Natural killer cell (primary cell): ENCODE measurements around the gene DNAI7. TPM values are rescaled to one million over a fixed set of nuclear protein-coding genes. Genes with fewer than 3 reads are reported as not detected.
A peak's percentile ranks its signal among the peaks of the same experiment; 100 is the strongest.

Source experiments
- ATAC-seq, 3 donors: fragments of 150-1000 bp in 2 of 3; fragments of 200-7000 bp in 1 of 3; cut with Tn5 transposase; 1 replicate in 1 of 3; 2 replicates in 2 of 3; pipeline ENCODE4 v1.10.0; 2021; ENCODE audit warnings: mild to moderate bottlenecking in 2 of 3, moderate library complexity in 2 of 3
- DNase-seq, 2 donors: peaks; one replicate each; pipeline versions ENCODE4 v3.0.0 to v3.0.0-alpha.2; 2013 to 2021; ENCODE audit warnings: mixed read lengths in 1 of 2
- H3K27ac ChIP-seq: one replicate; pipeline ENCODE4 v1.5.1; 2013; ENCODE audit warnings: mild to moderate bottlenecking, low read length
- H3K27me3 ChIP-seq: one replicate; pipeline ENCODE4 v1.6.1; 2013; ENCODE audit warnings: low read length; ENCODE audit not compliant: control insufficient read depth, insufficient read depth
- H3K36me3 ChIP-seq: one replicate; pipeline ENCODE4 v1.6.1; 2013; ENCODE audit warnings: low read length; ENCODE audit not compliant: control insufficient read depth, insufficient read depth
- H3K4me1 ChIP-seq: one replicate; pipeline ENCODE4 v1.6.1; 2013; ENCODE audit warnings: low read length; ENCODE audit not compliant: control insufficient read depth, insufficient read depth
- H3K4me3 ChIP-seq: one replicate; pipeline ENCODE4 v1.5.1; 2013; ENCODE audit warnings: low read length
- H3K9me3 ChIP-seq: one replicate; pipeline ENCODE4 v1.6.1; 2013; ENCODE audit warnings: low read length; ENCODE audit not compliant: control insufficient read depth, insufficient read depth
- H3K27ac Mint-ChIP-seq, 2 donors: one replicate each; pipeline ENCODE4 v1.8.0; 2022; ENCODE audit warnings: mild to moderate bottlenecking in 2 of 2, mixed read lengths in 2 of 2, moderate library complexity in 1 of 2
- H3K27me3 Mint-ChIP-seq, 2 donors: one replicate each; pipeline ENCODE4 v1.8.0; 2022; ENCODE audit warnings: low read depth in 2 of 2, mixed read lengths in 2 of 2
- H3K36me3 Mint-ChIP-seq: one replicate; pipeline ENCODE4 v1.8.0; 2022; ENCODE audit warnings: mixed read lengths
- H3K4me1 Mint-ChIP-seq, 2 donors: one replicate each; pipeline ENCODE4 v1.8.0; 2022; ENCODE audit warnings: mixed read lengths in 2 of 2
- H3K4me3 Mint-ChIP-seq: one replicate; pipeline ENCODE4 v1.8.0; 2022; ENCODE audit warnings: mild to moderate bottlenecking, moderate library complexity, mixed read lengths
- H3K9me3 Mint-ChIP-seq, 2 donors: one replicate each; pipeline ENCODE4 v1.8.0; 2022; ENCODE audit warnings: mixed read lengths in 2 of 2
- CTCF ChIP-seq: fragments of 200-600 bp; IDR thresholded peaks from one replicate; pipeline ENCODE4 v1.8.0; 2022; ENCODE audit warnings: antibody characterized with exemption
- WGBS: methylation state at CpG from one replicate; pipeline ENCODE4 v1.1.7; 2013; ENCODE audit warnings: missing lambda C conversion rate; ENCODE audit not compliant: insufficient coverage; 5-methylcytosine and 5-hydroxymethylcytosine counted together
- intact Hi-C: fragments of 100-400 bp; cut with micrococcal nuclease; formaldehyde crosslinking; loops from one replicate; pipeline ENCODE4 v1.14.2; 2022
- total RNA-seq, 4 donors: library from RNA; stranded (reverse); fragments of 120-200 nt in 1 of 4; gene quantifications; one replicate each; pipeline versions ENCODE4 v1.2.3 to v1.2.4, GENCODE V29; 2013 to 2022

DNAI7 gene
- total RNA-seq, 3 donors from 2014 or later (not counting 1 experiment from before 2014, with no cell fraction given) = 0.15 to 0.59 (median 0.48) TPM

DNA sequence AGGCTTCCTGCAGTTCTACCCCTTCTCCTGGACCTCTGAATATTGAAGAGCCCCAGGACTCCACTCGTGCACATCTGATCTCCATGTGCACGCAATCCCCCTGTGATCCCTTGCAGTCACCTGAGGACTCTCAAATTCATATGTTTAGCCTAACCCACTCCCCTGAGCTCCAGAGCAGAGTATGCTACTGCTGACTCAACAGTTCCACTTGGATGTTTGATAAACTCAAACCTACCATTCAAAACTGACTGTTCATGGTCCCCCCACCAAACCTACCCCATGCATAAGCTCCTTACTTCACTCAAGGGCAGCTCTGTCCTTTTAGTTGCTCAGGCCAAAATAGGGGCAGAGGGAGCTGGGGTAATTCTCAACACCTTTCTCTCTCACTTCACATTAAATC lies 96.0 kb downstream of the DNAI7 start:
- H3K4me1 Mint-ChIP-seq = peaks cover 4 to 5% of the 10 kb centered on the region in 2 donors
- 98% methylated on average over 2 of the region's 2 CpGs for WGBS

GRCh38 chr12:25089738-25090137 lies 105.2 kb downstream of the DNAI7 start:
- Histone ChIP-seq H3K4me3 (no peak overlapping the region), H3K27ac (no peak overlapping the region), H3K27me3 (no peaks in the 10 kb centered on the region), H3K9me3 (no peaks in the 10 kb centered on the region), H3K36me3 (peaks cover 74% of the 10 kb centered on the region), H3K4me1 (no peaks in the 10 kb centered on the region)
- intact Hi-C loops = loop anchor here (5.0 kb wide), 1 partner anchor 37 kb away; a partner anchor contains a TSS
- H3K36me3 Mint-ChIP-seq = peaks cover 53% of the 10 kb centered on the region
- DNase-seq (no peak), ATAC-seq (peak in 1 of 3 donors; percentile 36)
- no peaks in the 10 kb centered on the region for H3K27me3 Mint-ChIP-seq
- H3K27ac Mint-ChIP-seq = peak overlapping the region; percentile 61 to 78
- peaks cover 20 to 36% of the 10 kb centered on the region in 2 donors for H3K4me1 Mint-ChIP-seq
- H3K4me3 Mint-ChIP-seq = peak overlapping the region; percentile 3
- no peak for TF ChIP-seq CTCF
- no CpG with 5 or more reads among the region's 2 CpGs for WGBS
- H3K9me3 Mint-ChIP-seq = peaks cover 0 to 3% of the 10 kb centered on the region in 2 donors

More for the DNA sequence above, 96.0 kb downstream of the DNAI7 start:
- Histone ChIP-seq H3K27ac (no peak overlapping the region), H3K27me3 (no peaks in the 10 kb centered on the region), H3K36me3 (peaks cover 85% of the 10 kb centered on the region), H3K4me3 (no peak overlapping the region), H3K9me3 (no peaks in the 10 kb centered on the region), H3K4me1 (no peaks in the 10 kb centered on the region)
- Mint-ChIP-seq H3K36me3 (peaks cover 18% of the 10 kb centered on the region), H3K27ac (no peak overlapping the region), H3K9me3 (peaks cover 0 to 3% of the 10 kb centered on the region in 2 donors), H3K4me3 (no peak overlapping the region), H3K27me3 (no peaks in the 10 kb centered on the region)
- DNase-seq (no peak), ATAC-seq (no peak)
- intact Hi-C loops = no loop called here
- TF ChIP-seq CTCF = no peak

GRCh38 chr12:25087596-25087995 lies 107.4 kb downstream of the DNAI7 start:
- Mint-ChIP-seq H3K4me3 (no peak overlapping the region), H3K27ac (peak overlapping the region; percentile 44 to 55)
- intact Hi-C loops = no loop called here

More at GRCh38 chr12:25087596-25087995, 107.4 kb downstream of the DNAI7 start:
- Mint-ChIP-seq H3K9me3 (no peaks in the 10 kb centered on the region), H3K27me3 (no peaks in the 10 kb centered on the region), H3K4me1 (peaks cover 20 to 29% of the 10 kb centered on the region in 2 donors), H3K36me3 (peaks cover 54% of the 10 kb centered on the region)
- TF ChIP-seq CTCF = no peak
- Histone ChIP-seq H3K36me3 (peaks cover 80% of the 10 kb centered on the region), H3K9me3 (no peaks in the 10 kb centered on the region), H3K27me3 (no peaks in the 10 kb centered on the region), H3K4me1 (no peaks in the 10 kb centered on the region), H3K4me3 (no peak overlapping the region), H3K27ac (no peak overlapping the region)
- DNase-seq (no peak), ATAC-seq (no peak)
- 96% methylated on average over 8 of the region's 10 CpGs for WGBS
